Measurements from ENCODE around the gene USH1C. TPM values are rescaled to one million over a fixed set of nuclear protein-coding genes. Genes with fewer than 3 reads are reported as not detected.

USH1C gene
- total and polyA plus RNA-seq, 10 donors, result 0.12 TPM; not detected in 9

DNA sequence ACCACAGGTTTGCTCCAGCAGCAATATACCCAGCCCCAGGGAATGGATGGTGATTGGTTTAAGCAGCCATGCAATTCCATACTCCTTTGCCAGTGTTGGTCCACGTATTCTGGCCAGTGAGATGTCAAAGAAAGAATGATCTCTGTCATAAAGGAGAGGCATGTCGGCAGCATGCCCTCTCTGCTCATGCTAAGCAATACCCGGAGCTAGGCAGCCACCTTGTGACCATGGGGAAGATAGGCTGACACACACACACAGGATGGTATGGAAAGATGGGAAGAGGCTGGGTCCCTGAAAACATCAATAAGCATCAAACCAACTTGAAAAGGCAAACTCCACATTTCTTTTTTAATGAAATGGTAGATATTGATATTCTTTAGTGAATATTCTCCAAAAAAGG, 72.7 kb downstream of the USH1C start:
- Histone ChIP-seq H3K4me3 (no peak overlapping the region), H3K27me3 (replicated peaks in 1 of 7) (peaks cover 0 to 49% (median 26%) of the 10 kb centered on the region in 7 donors), H3K4me1 (peaks cover 0 to 11% (median 7%) of the 10 kb centered on the region in 6 donors), H3K27ac (no peak overlapping the region), H3K36me3 (no peaks in the 10 kb centered on the region), H3K9me3 (no peaks in the 10 kb centered on the region)
- DNase-seq, result no peak
- TF ChIP-seq POLR2A (IDR thresholded peaks at IDR 0.05), result no peak
- TF ChIP-seq POLR2AphosphoS5 (IDR thresholded peaks at IDR 0.05), result no peak
- TF ChIP-seq, protein P1, sequence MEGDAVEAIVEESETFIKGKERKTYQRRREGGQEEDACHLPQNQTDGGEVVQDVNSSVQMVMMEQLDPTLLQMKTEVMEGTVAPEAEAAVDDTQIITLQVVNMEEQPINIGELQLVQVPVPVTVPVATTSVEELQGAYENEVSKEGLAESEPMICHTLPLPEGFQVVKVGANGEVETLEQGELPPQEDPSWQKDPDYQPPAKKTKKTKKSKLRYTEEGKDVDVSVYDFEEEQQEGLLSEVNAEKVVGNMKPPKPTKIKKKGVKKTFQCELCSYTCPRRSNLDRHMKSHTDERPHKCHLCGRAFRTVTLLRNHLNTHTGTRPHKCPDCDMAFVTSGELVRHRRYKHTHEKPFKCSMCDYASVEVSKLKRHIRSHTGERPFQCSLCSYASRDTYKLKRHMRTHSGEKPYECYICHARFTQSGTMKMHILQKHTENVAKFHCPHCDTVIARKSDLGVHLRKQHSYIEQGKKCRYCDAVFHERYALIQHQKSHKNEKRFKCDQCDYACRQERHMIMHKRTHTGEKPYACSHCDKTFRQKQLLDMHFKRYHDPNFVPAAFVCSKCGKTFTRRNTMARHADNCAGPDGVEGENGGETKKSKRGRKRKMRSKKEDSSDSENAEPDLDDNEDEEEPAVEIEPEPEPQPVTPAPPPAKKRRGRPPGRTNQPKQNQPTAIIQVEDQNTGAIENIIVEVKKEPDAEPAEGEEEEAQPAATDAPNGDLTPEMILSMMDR (IDR thresholded peaks at IDR 0.05 in 8 of 11, conservative IDR thresholded peaks at IDR 0.05 in 3 of 11), result no peak
- WGBS, 5 donors, result 83 to 88% (median 85%) methylated on average over 3 of the region's 3 CpGs
- intact Hi-C loops (cut with DNase I; ENCODE audit: low total_unique reads), result no loop called here

DNA sequence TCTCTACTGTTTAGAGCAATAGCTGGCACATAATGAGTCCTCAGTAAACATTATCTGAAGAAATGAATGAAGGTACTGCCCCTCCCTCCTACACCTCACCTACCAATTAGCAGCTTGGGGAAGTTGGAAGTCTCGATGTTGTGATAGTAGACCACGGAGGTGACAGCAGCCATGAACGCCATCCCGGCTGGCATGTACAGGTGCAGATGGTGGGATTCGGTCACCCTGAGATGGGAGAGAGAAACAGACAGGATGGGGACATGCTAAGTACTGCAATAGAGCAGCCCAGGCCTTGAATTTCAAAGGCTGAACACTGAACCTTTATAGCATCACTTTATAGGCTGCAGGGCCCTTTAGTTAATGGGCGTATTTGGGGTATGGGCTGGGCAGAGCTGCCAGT, 74.2 kb downstream of the USH1C start:
- Histone ChIP-seq H3K27ac (no peak overlapping the region), H3K9me3 (no peaks in the 10 kb centered on the region), H3K36me3 (no peaks in the 10 kb centered on the region), H3K4me3 (no peak overlapping the region), H3K27me3 (replicated peaks in 1 of 7) (peaks cover 0 to 37% (median 11%) of the 10 kb centered on the region in 7 donors), H3K4me1 (no peaks in the 10 kb centered on the region)
- no peak for TF ChIP-seq POLR2A (IDR thresholded peaks at IDR 0.05)
- DNase-seq, result no peak
- 89 to 95% (median 90%) methylated on average over 6 of the region's 6 CpGs for WGBS, 5 donors
- intact Hi-C loops (cut with DNase I; ENCODE audit: low total_unique reads), result no loop called here

DNA sequence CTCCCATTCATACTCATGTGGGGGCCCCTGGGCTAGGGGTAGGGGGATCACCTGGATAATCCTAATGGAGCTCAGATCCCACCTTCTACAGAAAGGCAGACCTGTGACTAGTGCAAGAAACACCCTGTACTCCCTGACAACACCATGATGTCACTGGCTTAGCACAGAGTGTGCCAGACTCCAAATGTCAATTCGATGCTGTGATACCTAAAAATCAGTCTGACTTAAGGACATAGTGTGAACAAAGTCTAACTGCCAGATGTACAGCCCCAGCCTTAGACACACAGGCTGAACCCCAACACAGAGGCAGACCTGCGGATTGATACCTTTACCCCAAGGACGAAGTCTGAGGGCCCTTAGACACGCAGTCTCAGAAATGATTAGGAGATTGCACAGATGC, 76.1 kb downstream of the USH1C start:
- Histone ChIP-seq H3K4me3 (no peak overlapping the region), H3K27ac (no peak overlapping the region), H3K27me3 (replicated peaks in 1 of 7) (peaks cover 0 to 23% (median 0%) of the 10 kb centered on the region in 7 donors), H3K4me1 (no peaks in the 10 kb centered on the region), H3K36me3 (no peaks in the 10 kb centered on the region), H3K9me3 (no peaks in the 10 kb centered on the region)
- TF ChIP-seq POLR2A (IDR thresholded peaks at IDR 0.05) (no peak), POLR2AphosphoS5 (IDR thresholded peaks at IDR 0.05) (no peak)
- TF ChIP-seq, protein P1 (IDR thresholded peaks at IDR 0.05 in 8 of 11, conservative IDR thresholded peaks at IDR 0.05 in 3 of 11), result no peak
- DNase-seq, result no peak
- intact Hi-C loops (cut with DNase I; ENCODE audit: low total_unique reads), result no loop called here
- WGBS, 5 donors, result 91 to 97% (median 94%) methylated on average over 4 of the region's 4 CpGs

DNA sequence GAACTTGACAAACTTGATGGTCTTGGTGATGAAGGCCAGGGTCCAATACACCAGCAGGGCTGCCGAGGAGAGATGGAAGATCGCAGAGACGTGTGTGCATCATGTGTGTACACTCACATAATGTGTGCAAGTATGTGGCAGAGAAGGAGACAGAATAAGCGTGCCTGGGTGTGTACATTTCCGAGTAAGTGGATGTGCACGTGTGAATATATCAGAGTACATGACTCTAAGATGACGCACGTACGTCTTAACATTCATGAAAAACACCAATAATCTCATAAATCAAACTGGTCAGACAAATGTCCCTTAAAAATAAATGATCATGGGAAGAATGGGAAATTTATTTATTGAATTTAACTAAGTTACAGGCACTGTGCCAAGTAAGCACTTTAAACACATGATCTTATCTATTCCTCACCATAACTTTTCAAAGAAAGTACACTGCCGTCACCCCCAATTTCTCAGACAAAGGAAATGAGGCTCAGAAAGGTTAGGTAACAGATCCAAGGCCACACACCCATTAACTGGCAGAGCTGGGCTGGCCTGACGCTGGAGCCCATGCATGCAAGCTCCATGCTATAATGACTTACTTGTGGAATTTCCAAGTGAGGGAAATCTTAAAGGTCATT, 80.6 kb downstream of the USH1C start:
- Histone ChIP-seq H3K27me3 (replicated peaks in 1 of 7) (peaks cover 0 to 22% (median 0%) of the 10 kb centered on the region in 7 donors), H3K4me3 (no peak overlapping the region), H3K4me1 (no peaks in the 10 kb centered on the region), H3K27ac (no peak overlapping the region), H3K36me3 (no peaks in the 10 kb centered on the region), H3K9me3 (no peaks in the 10 kb centered on the region)
- intact Hi-C loops (cut with DNase I; ENCODE audit: low total_unique reads), result no loop called here
- TF ChIP-seq POLR2A (IDR thresholded peaks at IDR 0.05) (no peak), POLR2AphosphoS5 (IDR thresholded peaks at IDR 0.05) (no peak)
- TF ChIP-seq, protein P1 (IDR thresholded peaks at IDR 0.05 in 8 of 11, conservative IDR thresholded peaks at IDR 0.05 in 3 of 11), result no peak
- WGBS, 5 donors, result 72 to 85% (median 74%) methylated on average over 11 of the region's 11 CpGs
- no peak for DNase-seq

All from spleen (tissue), 11 donors.